Smooth muscle cell (in vitro differentiated cells): ENCODE results near the gene SPDYE3. TPM values are rescaled to one million over a fixed set of nuclear protein-coding genes. Genes with fewer than 3 reads are reported as not detected.
"Not testable (repeated sequence)": the region's sequence is repeated elsewhere in the genome, so short reads cannot be mapped to it uniquely, and the experiment has no call there.

Experiments used
- DNase-seq: peaks from one replicate; lab custom pipeline; 2025; ENCODE audit not compliant: unreplicated experiment; lab: John Stamatoyannopoulos, UW
- H2AFZ ChIP-seq: fragments of 200-600 bp; sonication (generic); 2 replicates; pipeline ENCODE4 v1.6.0; 2016; ENCODE audit warnings: antibody characterized with exemption, low read depth, mild to moderate bottlenecking
- H3F3A ChIP-seq: fragments of 200-600 bp; sonication (generic); 2 replicates; pipeline ENCODE4 v1.6.0; 2017; ENCODE audit warnings: antibody characterized with exemption, low read depth
- H3K27ac ChIP-seq: fragments of 200-600 bp; sonication (generic); 2 replicates; pipeline ENCODE4 v1.5.1; 2016; ENCODE audit warnings: low read depth, mild to moderate bottlenecking
- H3K27me3 ChIP-seq: fragments of 200-600 bp; sonication (generic); 2 replicates; pipeline ENCODE4 v1.6.1; 2016; ENCODE audit warnings: low read depth, mild to moderate bottlenecking
- H3K36me3 ChIP-seq: fragments of 200-600 bp; sonication (generic); 2 replicates; pipeline ENCODE4 v1.5.1; 2016; ENCODE audit warnings: low read depth
- H3K4me1 ChIP-seq: fragments of 200-600 bp; sonication (generic); 2 replicates; pipeline ENCODE4 v1.5.1; 2016; ENCODE audit warnings: low read depth
- H3K4me2 ChIP-seq: fragments of 200-600 bp; sonication (generic); 2 replicates; pipeline ENCODE4 v1.6.0; 2016; ENCODE audit warnings: mild to moderate bottlenecking
- H3K4me3 ChIP-seq: fragments of 200-600 bp; sonication (generic); 2 replicates; pipeline ENCODE4 v1.5.1; 2016; ENCODE audit warnings: mild to moderate bottlenecking
- H3K79me2 ChIP-seq: fragments of 200-600 bp; sonication (generic); 2 replicates; pipeline ENCODE4 v1.6.0; 2016; ENCODE audit warnings: low read depth, mild to moderate bottlenecking
- H3K9ac ChIP-seq: fragments of 200-600 bp; sonication (generic); 2 replicates; pipeline ENCODE4 v1.6.0; 2016; ENCODE audit warnings: low read depth
- H3K9me3 ChIP-seq: fragments of 200-600 bp; sonication (generic); replicated peaks from 2 replicates; pipeline ENCODE4 v1.5.1; 2016; ENCODE audit warnings: low read depth
- H4K20me1 ChIP-seq: fragments of 200-600 bp; sonication (generic); 2 replicates; pipeline ENCODE4 v1.6.0; 2016; ENCODE audit warnings: low read depth
- WGBS: methylation state at CpG from one replicate; pipeline ENCODE4 v1.1.7; 2016; ENCODE audit warnings: low lambda C conversion rate; 5-methylcytosine and 5-hydroxymethylcytosine counted together
- polyA plus RNA-seq: library from polyadenylated mRNA; unstranded; fragments of >200 nt; fragmentation: Nextera tagmentation; extraction: Ambion mirVana; gene quantifications from 2 replicates; pipeline ENCODE4 v1.2.1, GENCODE V29; 2016
- total RNA-seq: library from RNA; depleted of rRNA; stranded (reverse); fragments of >200 nt; gene quantifications from 2 replicates; pipeline ENCODE4 v1.2.3, GENCODE V29; 2014
- TF ChIP-seq, protein P1 (sequence below): fragments of 200-600 bp; sonication (generic); IDR thresholded peaks from 2 replicates; pipeline ENCODE4 v1.5.1; 2017; ENCODE audit warnings: borderline replicate concordance, mild to moderate bottlenecking, antibody characterized with exemption; ENCODE audit not compliant: insufficient read depth, poor library complexity, severe bottlenecking

The SPDYE3 gene
- total and polyA plus RNA-seq, 2 experiments from 2014 or later: 1.8 TPM; not detected in 1

DNA sequence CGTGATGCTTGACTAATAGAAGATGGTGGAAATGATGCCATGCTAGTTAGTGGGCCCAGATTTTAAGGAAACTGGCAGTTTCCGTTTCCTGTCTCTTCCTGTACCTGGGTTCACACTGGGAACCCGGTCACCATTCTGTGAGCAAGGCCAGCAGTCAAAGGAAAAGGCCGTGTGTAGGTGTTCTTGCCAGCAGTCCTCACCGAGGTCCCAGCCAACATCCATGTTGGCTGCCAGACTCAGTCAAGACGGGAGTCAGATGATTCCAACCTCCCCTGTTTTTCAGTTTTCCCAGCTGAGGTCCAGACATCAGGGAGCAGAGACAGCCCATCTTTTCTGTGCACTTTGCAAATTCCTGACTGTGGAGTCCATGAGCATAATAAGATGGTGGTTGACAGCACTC lies 35.3 kb downstream of the SPDYE3 start:
- Histone ChIP-seq H3K4me2 (no peak overlapping the region), H3K9me3 (no peaks in the 10 kb centered on the region), H4K20me1 (peaks cover 31% of the 10 kb centered on the region), H3K79me2 (peaks cover 6% of the 10 kb centered on the region), H3K4me3 (no peak overlapping the region), H3K36me3 (peaks cover 11% of the 10 kb centered on the region), H3K9ac (no peak overlapping the region), H3F3A (peaks cover 10% of the 10 kb centered on the region), H3K27me3 (no peaks in the 10 kb centered on the region), H2AFZ (no peak overlapping the region), H3K4me1 (no peaks in the 10 kb centered on the region), H3K27ac (no peak overlapping the region)
- DNase-seq: no peak
- TF ChIP-seq, protein P1, sequence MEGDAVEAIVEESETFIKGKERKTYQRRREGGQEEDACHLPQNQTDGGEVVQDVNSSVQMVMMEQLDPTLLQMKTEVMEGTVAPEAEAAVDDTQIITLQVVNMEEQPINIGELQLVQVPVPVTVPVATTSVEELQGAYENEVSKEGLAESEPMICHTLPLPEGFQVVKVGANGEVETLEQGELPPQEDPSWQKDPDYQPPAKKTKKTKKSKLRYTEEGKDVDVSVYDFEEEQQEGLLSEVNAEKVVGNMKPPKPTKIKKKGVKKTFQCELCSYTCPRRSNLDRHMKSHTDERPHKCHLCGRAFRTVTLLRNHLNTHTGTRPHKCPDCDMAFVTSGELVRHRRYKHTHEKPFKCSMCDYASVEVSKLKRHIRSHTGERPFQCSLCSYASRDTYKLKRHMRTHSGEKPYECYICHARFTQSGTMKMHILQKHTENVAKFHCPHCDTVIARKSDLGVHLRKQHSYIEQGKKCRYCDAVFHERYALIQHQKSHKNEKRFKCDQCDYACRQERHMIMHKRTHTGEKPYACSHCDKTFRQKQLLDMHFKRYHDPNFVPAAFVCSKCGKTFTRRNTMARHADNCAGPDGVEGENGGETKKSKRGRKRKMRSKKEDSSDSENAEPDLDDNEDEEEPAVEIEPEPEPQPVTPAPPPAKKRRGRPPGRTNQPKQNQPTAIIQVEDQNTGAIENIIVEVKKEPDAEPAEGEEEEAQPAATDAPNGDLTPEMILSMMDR: no peak
- 98% methylated on average over 6 of the region's 6 CpGs for WGBS

GRCh38 chr7:100344124-100344559 lies 36.6 kb downstream of the SPDYE3 start:
- peak overlapping the region; percentile 88 for H3K27ac ChIP-seq
- H3K79me2 ChIP-seq: not testable (repeated sequence)
- 73% methylated on average over 3 of the region's 4 CpGs for WGBS

DNA sequence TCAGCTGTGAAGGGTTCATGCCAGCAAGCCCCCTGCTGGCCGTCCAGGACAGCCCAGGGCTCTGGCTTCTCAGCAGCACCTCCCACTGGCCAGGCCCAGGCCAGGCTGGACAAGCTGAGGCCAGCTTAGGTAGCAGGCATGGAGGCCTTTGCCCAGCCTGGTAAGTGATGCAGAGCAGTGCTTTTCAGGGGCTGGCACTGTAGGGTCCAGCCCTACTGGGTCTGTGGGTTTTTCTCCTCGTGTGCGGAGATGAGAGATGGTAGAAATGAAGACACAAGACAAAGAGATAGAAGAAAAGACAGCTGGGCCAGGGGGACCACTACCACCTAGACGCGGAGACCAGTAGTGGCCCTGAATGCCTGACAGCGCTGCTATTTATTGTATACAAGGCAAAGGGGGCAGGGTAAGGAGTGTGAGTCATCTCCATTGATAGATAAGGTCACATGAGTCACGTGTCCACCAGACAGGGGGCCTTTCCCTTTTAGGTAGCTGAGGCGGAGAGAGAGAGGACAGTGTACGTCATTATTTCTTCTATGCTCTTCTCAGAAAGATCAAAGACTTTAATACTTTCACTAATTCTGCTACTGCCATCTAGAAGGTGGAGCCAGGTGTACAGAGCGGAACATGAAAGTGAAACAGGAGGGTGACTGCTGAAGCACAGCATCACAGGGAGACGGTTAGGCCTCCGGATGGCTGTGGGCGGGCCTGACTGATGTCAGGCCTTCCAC lies 37.2 kb downstream of the SPDYE3 start:
- peak overlapping the region; percentile 44 for H3K9ac ChIP-seq
- not testable (repeated sequence) for H3K4me1 ChIP-seq, H3K9me3 ChIP-seq, H3K79me2 ChIP-seq, H3K4me3 ChIP-seq, H3K27me3 ChIP-seq, H2AFZ ChIP-seq
- H4K20me1 ChIP-seq: peaks cover 31% of the 10 kb centered on the region
- H3F3A ChIP-seq: peaks cover 10% of the 10 kb centered on the region
- H3K4me2 ChIP-seq: peak overlapping the region; percentile 46
- WGBS: 35% methylated on average over 11 of the region's 13 CpGs
- TF ChIP-seq, protein P1: peak; percentile 62
- peak overlapping the region; percentile 88 for H3K27ac ChIP-seq
- DNase-seq: peak; percentile 14
- peaks cover 11% of the 10 kb centered on the region for H3K36me3 ChIP-seq

More at GRCh38 chr7:100344124-100344559, 36.6 kb downstream of the SPDYE3 start:
- H3K27me3 ChIP-seq, H3K4me2 ChIP-seq, H3K9ac ChIP-seq, H3K9me3 ChIP-seq, H2AFZ ChIP-seq, H3K4me3 ChIP-seq, H3K4me1 ChIP-seq, DNase-seq: not testable (repeated sequence)
- Histone ChIP-seq H3K36me3 (peaks cover 11% of the 10 kb centered on the region), H4K20me1 (peaks cover 31% of the 10 kb centered on the region), H3F3A (peaks cover 10% of the 10 kb centered on the region)

GRCh38 chr7:100345288-100345672 lies 37.8 kb downstream of the SPDYE3 start:
- peaks cover 10% of the 10 kb centered on the region for H3F3A ChIP-seq
- not testable (repeated sequence) for H3K9ac ChIP-seq, H3K4me2 ChIP-seq, H3K4me1 ChIP-seq, H2AFZ ChIP-seq, H3K9me3 ChIP-seq, H3K79me2 ChIP-seq, H3K27me3 ChIP-seq, H3K4me3 ChIP-seq
- 7% methylated on average over 3 of the region's 5 CpGs for WGBS
- peaks cover 31% of the 10 kb centered on the region for H4K20me1 ChIP-seq
- DNase-seq: peak; percentile 13
- H3K36me3 ChIP-seq: peaks cover 11% of the 10 kb centered on the region
- peak overlapping the region; percentile 88 for H3K27ac ChIP-seq
- TF ChIP-seq, protein P1: peak; percentile 46
